Pericardium fibroblast (primary cell): ENCODE results near the gene TAS2R13. TPM values are rescaled to one million over a fixed set of nuclear protein-coding genes. Genes with fewer than 3 reads are reported as not detected.

Source experiments
- total RNA-seq: library from RNA; depleted of rRNA; stranded (reverse); fragments of >200 nt; gene quantifications from 2 replicates; pipeline ENCODE4 v1.2.3, GENCODE V29; 2015

The TAS2R13 gene
- not detected in 2 replicates for total RNA-seq

GRCh38 chr12:10909462-10909861 is at the start of gene TAS2R13:
TSS of gene TAS2R13 (minus strand) at chr12:10909562. CDS start at chr12:10909298, 264 bp downstream.

GRCh38 chr12:10939163-10939562 is 29.8 kb upstream of the TAS2R13 start, which contains the start of gene TAS2R14:
TSS of gene TAS2R14 (minus strand) at chr12:10939263. CDS start at chr12:10939207, 56 bp downstream.

DNA sequence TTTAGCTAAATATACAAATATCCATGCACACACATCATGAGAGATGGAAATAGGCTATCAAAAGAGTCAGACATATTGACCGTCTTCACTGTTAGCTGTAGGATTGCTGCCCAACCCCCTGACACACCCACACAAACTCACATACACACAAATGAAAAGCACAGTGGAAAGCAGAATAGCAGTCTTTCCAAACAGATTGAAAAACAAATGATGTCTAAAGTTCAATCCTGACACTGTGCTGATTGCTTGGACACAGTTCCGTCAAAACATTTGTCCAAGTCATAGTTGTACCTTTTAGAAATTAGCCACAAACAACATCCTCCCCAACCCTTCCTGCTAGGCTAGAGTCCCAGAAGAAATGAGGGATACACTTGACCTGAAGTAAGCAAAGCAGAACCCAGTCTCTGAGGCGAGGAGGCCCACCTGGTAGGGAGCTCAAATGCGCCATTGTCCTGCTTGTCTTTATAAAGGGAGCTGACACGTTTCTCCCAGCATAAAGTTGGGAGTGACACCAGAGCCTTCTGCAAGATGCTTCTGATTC is 19.5 kb upstream of the TAS2R13 start, which contains the start of gene PRH2:
PRH2 (plus strand) TSS at position 491 of the 541 bp plus-strand sequence; CDS start at position 529, 38 bp downstream.

DNA sequence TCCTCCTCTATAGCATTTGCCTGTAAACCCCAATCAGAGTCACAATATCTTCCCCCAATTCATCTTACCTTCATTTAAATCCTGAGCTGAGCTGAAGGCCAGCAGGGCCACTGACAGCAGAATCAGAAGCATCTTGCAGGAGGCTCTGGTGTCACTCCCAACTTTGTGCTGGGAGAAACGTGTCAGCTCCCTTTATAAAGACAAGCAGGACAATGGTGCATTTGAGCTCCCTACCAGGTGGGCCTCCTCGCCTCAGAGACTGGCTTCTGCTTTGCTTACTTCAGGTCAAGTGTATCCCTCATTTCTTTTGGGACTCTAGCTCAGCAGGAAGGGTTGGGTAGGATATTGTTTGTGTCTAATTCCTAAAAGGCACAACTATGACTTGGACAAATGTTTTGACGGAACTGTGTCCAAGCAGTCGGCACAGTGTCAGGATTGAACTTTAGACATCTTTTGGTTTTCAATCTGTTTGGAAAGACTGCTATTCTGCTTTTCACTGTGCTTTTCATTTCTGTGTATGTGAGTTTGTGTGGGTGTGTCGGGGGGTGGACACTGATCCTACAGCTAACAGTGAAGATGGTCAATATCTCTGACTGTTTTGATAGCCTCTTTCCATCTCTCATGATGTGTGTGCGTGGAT is 25.2 kb downstream of the TAS2R13 start, which contains the start of gene PRH1:
PRH1 (minus strand) TSS at position 170 of the 640 bp plus-strand sequence; CDS start at position 132, 38 bp downstream.

Other genes starting within 250 kb of the TAS2R13 start
- 0.26 TPM in 1 of 2 replicates, not detected in the other for gene STYK1, start 235.5 kb downstream of the TAS2R13 start, total RNA-seq
- 218 and 242 TPM in 2 replicates for gene YBX3, start 186.2 kb downstream of the TAS2R13 start, total RNA-seq
- not detected in 2 replicates for gene TAS2R7, start 106.9 kb downstream of the TAS2R13 start, total RNA-seq
- gene TAS2R8, start 102.3 kb downstream of the TAS2R13 start, total RNA-seq = not detected in 2 replicates
- not detected in 2 replicates for gene TAS2R9, start 99.4 kb downstream of the TAS2R13 start, total RNA-seq
- 0.26 TPM in 1 of 2 replicates, not detected in the other for gene TAS2R10, start 83.2 kb downstream of the TAS2R13 start, total RNA-seq
- not detected in 2 replicates for gene PRR4, start 60.1 kb downstream of the TAS2R13 start, total RNA-seq
- gene PRH1, start 25.3 kb downstream of the TAS2R13 start, total RNA-seq = 2.6 and 4.1 TPM in 2 replicates
- gene PRH2, start 19.7 kb upstream of the TAS2R13 start, total RNA-seq = 2.3 TPM in 1 of 2 replicates, not detected in the other
- 2.1 and 6.3 TPM in 2 replicates for gene TAS2R14, start 29.7 kb upstream of the TAS2R13 start, total RNA-seq
- 0.43 TPM in 1 of 2 replicates, not detected in the other for gene TAS2R50, start 77.3 kb upstream of the TAS2R13 start, total RNA-seq
- 0.68 and 0.93 TPM in 2 replicates for gene TAS2R20, start 88.7 kb upstream of the TAS2R13 start, total RNA-seq
- gene TAS2R19, start 113.1 kb upstream of the TAS2R13 start, total RNA-seq = 0.17 and 0.35 TPM in 2 replicates
- 0.35 TPM in 1 of 2 replicates, not detected in the other for gene TAS2R31, start 121.8 kb upstream of the TAS2R13 start, total RNA-seq
- gene TAS2R46, start 152.7 kb upstream of the TAS2R13 start, total RNA-seq = not detected in 2 replicates
- not detected in 2 replicates for gene TAS2R43, start 182.8 kb upstream of the TAS2R13 start, total RNA-seq
- gene TAS2R30, start 225.1 kb upstream of the TAS2R13 start, total RNA-seq = 0.12 and 0.26 TPM in 2 replicates